HepG2 (cell line): ENCODE data around the gene CSTF3. TPM values are rescaled to one million over a fixed set of nuclear protein-coding genes. Genes with fewer than 3 reads are reported as not detected.

Experiments used
- FLYWCH1 ChIP-seq: sonication (generic); formaldehyde crosslinking; IDR thresholded peaks from 2 replicates; pipeline ENCODE4 v1.8.1; 2023; ENCODE audit warnings: mild to moderate bottlenecking, missing genetic modification reagents
- KDM5A ChIP-seq: fragments of 200-600 bp; sonication (generic); IDR thresholded peaks from 2 replicates; pipeline ENCODE4 v1.7.0; 2018; ENCODE audit warnings: antibody characterized with exemption, mild to moderate bottlenecking, low read length, borderline replicate concordance
- NCOA1 ChIP-seq: sonication (generic); formaldehyde crosslinking; IDR thresholded peaks from 2 replicates; pipeline ENCODE4 v1.9.0; 2021; ENCODE audit warnings: missing genetic modification reagents
- NFATC3 ChIP-seq: sonication (generic); formaldehyde crosslinking; IDR thresholded peaks from 2 replicates; pipeline ENCODE4 v1.5.1; 2020; ENCODE audit warnings: mild to moderate bottlenecking, missing genetic modification reagents
- PHF21A ChIP-seq: sonication (generic); formaldehyde crosslinking; IDR thresholded peaks from 2 replicates; pipeline ENCODE4 v1.5.0; 2020; ENCODE audit warnings: mild to moderate bottlenecking, missing genetic modification reagents
- RARG ChIP-seq: sonication (generic); formaldehyde crosslinking; IDR thresholded peaks from 2 replicates; pipeline ENCODE4 v1.4.0; 2020; ENCODE audit warnings: low read depth, mild to moderate bottlenecking, missing genetic modification reagents
- SP1 ChIP-seq, 2 experiments: fragments of 450-650 bp in 1 of 2; sonication (generic) in 1 of 2; formaldehyde crosslinking in 1 of 2; IDR thresholded peaks; 2 replicates each; pipeline versions ENCODE4 v1.4.0 to v1.6.1; 2016 to 2020; ENCODE audit warnings: missing genetic modification reagents in 1 of 2
- TSC22D2 ChIP-seq: sonication (generic); formaldehyde crosslinking; IDR thresholded peaks from 2 replicates; pipeline ENCODE4 v1.5.1; 2020; ENCODE audit warnings: missing genetic modification reagents, mild to moderate bottlenecking, borderline replicate concordance
- ZNF317 ChIP-seq: sonication (generic); formaldehyde crosslinking; IDR thresholded peaks from 2 replicates; pipeline ENCODE4 v1.5.0; 2020; ENCODE audit warnings: mild to moderate bottlenecking, missing genetic modification reagents
- ZNF616 ChIP-seq: sonication (generic); formaldehyde crosslinking; IDR thresholded peaks from 2 replicates; pipeline ENCODE4 v1.5.0; 2020; ENCODE audit warnings: low read depth, mild to moderate bottlenecking, missing genetic modification reagents
- ZNF850 ChIP-seq: sonication (generic); formaldehyde crosslinking; conservative IDR thresholded peaks from 2 replicates; pipeline ENCODE4 v1.9.0; 2021; ENCODE audit warnings: mild to moderate bottlenecking, missing genetic modification reagents
- ZSCAN21 ChIP-seq: sonication (generic); formaldehyde crosslinking; IDR thresholded peaks from 2 replicates; pipeline ENCODE4 v1.8.0; 2022; ENCODE audit warnings: mild to moderate bottlenecking, missing genetic modification reagents, moderate library complexity, borderline replicate concordance
- ZSCAN25 ChIP-seq: sonication (generic); formaldehyde crosslinking; IDR thresholded peaks from 2 replicates; pipeline ENCODE4 v1.8.0; 2022; ENCODE audit warnings: mild to moderate bottlenecking, missing genetic modification reagents
- polyA plus RNA-seq, 8 experiments: library from polyadenylated mRNA; depleted of rRNA in 3 of 8; stranded (reverse) in 7 of 8; unstranded in 1 of 8; fragments of >200 nt; fragmentation: Illumina TruSeq in 4 of 8; extraction: Trizol in 4 of 8; gene quantifications; 2 replicates each; pipeline versions ENCODE4 v1.2.1 to v1.2.3, GENCODE V29; 2011 to 2016; ENCODE audit warnings: low read depth in 4 of 8, missing spikeins in 1 of 8, mixed read lengths in 1 of 8; ENCODE audit not compliant: insufficient read depth in 1 of 8
- total RNA-seq, 5 experiments: library from RNA; depleted of rRNA; stranded (reverse); fragments of >200 nt; fragmentation: Illumina TruSeq; extraction: Trizol; gene quantifications; 2 replicates each; pipeline ENCODE4 v1.2.3, GENCODE V29; 2016; ENCODE audit warnings: low read depth in 1 of 5
- TF ChIP-seq, protein P1 (sequence below): sonication (generic); formaldehyde crosslinking; IDR thresholded peaks from 2 replicates; pipeline ENCODE4 v1.5.0; 2020; ENCODE audit warnings: mild to moderate bottlenecking, missing genetic modification reagents, borderline replicate concordance
- TF ChIP-seq, protein P2 (sequence below): fragments of 450-650 bp; IDR thresholded peaks from 2 replicates; pipeline ENCODE4 v1.6.1; 2017; ENCODE audit warnings: mild to moderate bottlenecking
- TF ChIP-seq, protein P3 (sequence below): sonication (generic); formaldehyde crosslinking; IDR thresholded peaks from 2 replicates; pipeline ENCODE4 v1.5.1; 2020; ENCODE audit warnings: mild to moderate bottlenecking, missing genetic modification reagents, moderate library complexity
- TF ChIP-seq, protein P4 (sequence below): IDR thresholded peaks from 2 replicates; pipeline ENCODE4 v1.6.1; 2018; ENCODE audit warnings: missing genetic modification reagents

CSTF3 gene
- total and polyA plus RNA-seq, 2 of the 13 experiments (the other 11 are each of a cell fraction or from before 2014, with no cell fraction given), result 21.5 to 43.6 TPM

DNA sequence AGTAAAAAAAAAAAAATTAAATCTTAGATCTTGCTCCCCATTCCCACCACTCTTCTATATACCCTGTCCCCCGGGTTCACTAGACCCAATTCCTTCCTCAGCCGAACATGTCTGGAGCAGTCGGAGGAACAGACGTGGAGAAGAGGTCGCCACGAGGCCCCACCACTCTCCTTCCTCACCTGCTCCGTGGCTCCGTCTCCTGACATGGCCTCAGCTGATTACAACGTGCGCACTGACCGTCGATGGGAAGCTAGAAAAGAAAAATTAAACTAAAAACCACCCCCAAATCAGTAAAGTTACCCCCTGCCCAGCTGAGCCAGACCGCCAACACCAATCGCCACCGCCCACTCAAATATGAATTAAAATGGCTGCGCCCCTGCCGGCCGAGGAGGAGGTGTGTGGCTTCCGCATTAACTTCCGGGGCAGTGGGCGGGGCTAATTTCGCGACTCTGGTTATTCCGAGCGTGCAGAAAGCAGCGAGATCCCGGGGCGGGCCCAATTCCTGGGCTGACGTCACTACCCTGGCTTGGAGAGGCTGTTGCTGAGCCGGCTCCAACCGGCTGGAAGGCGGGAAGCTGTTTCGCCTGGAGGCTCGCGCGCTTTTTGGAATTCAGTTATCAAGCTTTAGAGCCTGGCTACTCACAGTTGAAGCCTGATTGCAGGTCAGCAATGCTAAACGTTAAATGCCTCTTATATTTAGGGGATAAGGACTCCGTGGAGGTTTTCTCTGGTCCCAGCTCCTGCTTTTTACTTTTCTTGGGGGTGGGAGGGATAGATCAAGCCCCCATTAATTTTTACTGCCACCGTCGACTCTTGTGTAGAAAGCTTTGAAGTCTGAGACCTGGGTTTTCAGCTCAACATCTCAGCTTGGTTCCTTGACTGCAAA lies at the start of gene CSTF3 (continued):
- TF ChIP-seq, protein P1, sequence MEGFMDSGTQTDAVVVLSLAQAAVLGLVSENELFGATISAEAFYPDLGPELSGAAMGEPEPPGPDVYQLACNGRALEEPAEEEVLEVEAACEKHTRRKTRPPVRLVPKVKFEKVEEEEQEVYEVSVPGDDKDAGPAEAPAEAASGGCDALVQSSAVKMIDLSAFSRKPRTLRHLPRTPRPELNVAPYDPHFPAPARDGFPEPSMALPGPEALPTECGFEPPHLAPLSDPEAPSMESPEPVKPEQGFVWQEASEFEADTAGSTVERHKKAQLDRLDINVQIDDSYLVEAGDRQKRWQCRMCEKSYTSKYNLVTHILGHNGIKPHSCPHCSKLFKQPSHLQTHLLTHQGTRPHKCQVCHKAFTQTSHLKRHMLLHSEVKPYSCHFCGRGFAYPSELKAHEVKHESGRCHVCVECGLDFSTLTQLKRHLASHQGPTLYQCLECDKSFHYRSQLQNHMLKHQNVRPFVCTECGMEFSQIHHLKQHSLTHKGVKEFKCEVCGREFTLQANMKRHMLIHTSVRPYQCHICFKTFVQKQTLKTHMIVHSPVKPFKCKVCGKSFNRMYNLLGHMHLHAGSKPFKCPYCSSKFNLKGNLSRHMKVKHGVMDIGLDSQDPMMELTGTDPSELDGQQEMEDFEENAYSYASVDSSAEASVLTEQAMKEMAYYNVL, result peak; percentile 62; the same call in 1 of the 2 replicates
- TF ChIP-seq ZNF850 (CRISPR knock-in tag) (no peak), ZNF317 (CRISPR knock-in tag) (no peak), NCOA1 (CRISPR knock-in tag) (no peak), TSC22D2 (CRISPR knock-in tag) (no peak), PHF21A (CRISPR knock-in tag) (peak; percentile 77), ZSCAN25 (CRISPR knock-in tag) (no peak), ZNF616 (CRISPR knock-in tag) (no peak), FLYWCH1 (CRISPR knock-in tag) (0 out of 2 replicates have a peak, but pooled peaks have one; percentile 66), NFATC3 (no peak), RARG (CRISPR knock-in tag) (no peak), KDM5A (peak; percentile 79), SP1 (IDR thresholded peaks at IDR 0.05) (no peak), SP1 (CRISPR knock-in tag; IDR thresholded peaks at IDR 0.05) (peak; percentile 94), ZSCAN21 (CRISPR knock-in tag) (peak; percentile 54; the same call in 1 of the 2 replicates)
- TF ChIP-seq, protein P2, sequence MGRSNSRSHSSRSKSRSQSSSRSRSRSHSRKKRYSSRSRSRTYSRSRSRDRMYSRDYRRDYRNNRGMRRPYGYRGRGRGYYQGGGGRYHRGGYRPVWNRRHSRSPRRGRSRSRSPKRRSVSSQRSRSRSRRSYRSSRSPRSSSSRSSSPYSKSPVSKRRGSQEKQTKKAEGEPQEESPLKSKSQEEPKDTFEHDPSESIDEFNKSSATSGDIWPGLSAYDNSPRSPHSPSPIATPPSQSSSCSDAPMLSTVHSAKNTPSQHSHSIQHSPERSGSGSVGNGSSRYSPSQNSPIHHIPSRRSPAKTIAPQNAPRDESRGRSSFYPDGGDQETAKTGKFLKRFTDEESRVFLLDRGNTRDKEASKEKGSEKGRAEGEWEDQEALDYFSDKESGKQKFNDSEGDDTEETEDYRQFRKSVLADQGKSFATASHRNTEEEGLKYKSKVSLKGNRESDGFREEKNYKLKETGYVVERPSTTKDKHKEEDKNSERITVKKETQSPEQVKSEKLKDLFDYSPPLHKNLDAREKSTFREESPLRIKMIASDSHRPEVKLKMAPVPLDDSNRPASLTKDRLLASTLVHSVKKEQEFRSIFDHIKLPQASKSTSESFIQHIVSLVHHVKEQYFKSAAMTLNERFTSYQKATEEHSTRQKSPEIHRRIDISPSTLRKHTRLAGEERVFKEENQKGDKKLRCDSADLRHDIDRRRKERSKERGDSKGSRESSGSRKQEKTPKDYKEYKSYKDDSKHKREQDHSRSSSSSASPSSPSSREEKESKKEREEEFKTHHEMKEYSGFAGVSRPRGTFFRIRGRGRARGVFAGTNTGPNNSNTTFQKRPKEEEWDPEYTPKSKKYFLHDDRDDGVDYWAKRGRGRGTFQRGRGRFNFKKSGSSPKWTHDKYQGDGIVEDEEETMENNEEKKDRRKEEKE, result no peak
- TF ChIP-seq, protein P3, sequence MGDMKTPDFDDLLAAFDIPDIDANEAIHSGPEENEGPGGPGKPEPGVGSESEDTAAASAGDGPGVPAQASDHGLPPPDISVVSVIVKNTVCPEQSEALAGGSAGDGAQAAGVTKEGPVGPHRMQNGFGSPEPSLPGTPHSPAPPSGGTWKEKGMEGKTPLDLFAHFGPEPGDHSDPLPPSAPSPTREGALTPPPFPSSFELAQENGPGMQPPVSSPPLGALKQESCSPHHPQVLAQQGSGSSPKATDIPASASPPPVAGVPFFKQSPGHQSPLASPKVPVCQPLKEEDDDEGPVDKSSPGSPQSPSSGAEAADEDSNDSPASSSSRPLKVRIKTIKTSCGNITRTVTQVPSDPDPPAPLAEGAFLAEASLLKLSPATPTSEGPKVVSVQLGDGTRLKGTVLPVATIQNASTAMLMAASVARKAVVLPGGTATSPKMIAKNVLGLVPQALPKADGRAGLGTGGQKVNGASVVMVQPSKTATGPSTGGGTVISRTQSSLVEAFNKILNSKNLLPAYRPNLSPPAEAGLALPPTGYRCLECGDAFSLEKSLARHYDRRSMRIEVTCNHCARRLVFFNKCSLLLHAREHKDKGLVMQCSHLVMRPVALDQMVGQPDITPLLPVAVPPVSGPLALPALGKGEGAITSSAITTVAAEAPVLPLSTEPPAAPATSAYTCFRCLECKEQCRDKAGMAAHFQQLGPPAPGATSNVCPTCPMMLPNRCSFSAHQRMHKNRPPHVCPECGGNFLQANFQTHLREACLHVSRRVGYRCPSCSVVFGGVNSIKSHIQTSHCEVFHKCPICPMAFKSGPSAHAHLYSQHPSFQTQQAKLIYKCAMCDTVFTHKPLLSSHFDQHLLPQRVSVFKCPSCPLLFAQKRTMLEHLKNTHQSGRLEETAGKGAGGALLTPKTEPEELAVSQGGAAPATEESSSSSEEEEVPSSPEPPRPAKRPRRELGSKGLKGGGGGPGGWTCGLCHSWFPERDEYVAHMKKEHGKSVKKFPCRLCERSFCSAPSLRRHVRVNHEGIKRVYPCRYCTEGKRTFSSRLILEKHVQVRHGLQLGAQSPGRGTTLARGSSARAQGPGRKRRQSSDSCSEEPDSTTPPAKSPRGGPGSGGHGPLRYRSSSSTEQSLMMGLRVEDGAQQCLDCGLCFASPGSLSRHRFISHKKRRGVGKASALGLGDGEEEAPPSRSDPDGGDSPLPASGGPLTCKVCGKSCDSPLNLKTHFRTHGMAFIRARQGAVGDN, result peak; percentile 96
- TF ChIP-seq, protein P4, sequence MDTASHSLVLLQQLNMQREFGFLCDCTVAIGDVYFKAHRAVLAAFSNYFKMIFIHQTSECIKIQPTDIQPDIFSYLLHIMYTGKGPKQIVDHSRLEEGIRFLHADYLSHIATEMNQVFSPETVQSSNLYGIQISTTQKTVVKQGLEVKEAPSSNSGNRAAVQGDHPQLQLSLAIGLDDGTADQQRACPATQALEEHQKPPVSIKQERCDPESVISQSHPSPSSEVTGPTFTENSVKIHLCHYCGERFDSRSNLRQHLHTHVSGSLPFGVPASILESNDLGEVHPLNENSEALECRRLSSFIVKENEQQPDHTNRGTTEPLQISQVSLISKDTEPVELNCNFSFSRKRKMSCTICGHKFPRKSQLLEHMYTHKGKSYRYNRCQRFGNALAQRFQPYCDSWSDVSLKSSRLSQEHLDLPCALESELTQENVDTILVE (CRISPR knock-in tag), result peak; percentile 69
